AG04449 (cell line): ENCODE measurements around the gene WDR43.
A peak's percentile ranks its signal among the peaks of the same experiment; 100 is the strongest.

Experiments
- CTCF ChIA-PET: fragments of 350-600 bp; formaldehyde crosslinking; extraction: SDS; loops from one replicate; lab custom pipeline; 2021; ENCODE audit warnings: antibody characterized with exemption; lab: Yijun Ruan, JAX
- POLR2A ChIA-PET: fragments of 400-600, 350-600 bp; formaldehyde crosslinking; extraction: SDS; loops from one replicate; lab custom pipeline; 2020; ENCODE audit warnings: antibody characterized with exemption, inconsistent platforms; lab: Yijun Ruan, JAX
- DNase-seq: peaks from one replicate; pipeline ENCODE4 v3.0.0-alpha.2; 2010; ENCODE audit warnings: low read depth, low spot score
- H3K4me3 ChIP-seq: 2 replicates; pipeline ENCODE4 v1.5.1; 2011; ENCODE audit warnings: low read depth, mild to moderate bottlenecking, control low read depth, low read length
- CTCF ChIP-seq: IDR thresholded peaks from one replicate; pipeline ENCODE4 v1.5.1; 2011; ENCODE audit warnings: mild to moderate bottlenecking, moderate library complexity, low read length, control low read depth, inconsistent platforms; ENCODE audit not compliant: insufficient read depth; ENCODE audit errors: missing control alignments

Gene WDR43

DNA sequence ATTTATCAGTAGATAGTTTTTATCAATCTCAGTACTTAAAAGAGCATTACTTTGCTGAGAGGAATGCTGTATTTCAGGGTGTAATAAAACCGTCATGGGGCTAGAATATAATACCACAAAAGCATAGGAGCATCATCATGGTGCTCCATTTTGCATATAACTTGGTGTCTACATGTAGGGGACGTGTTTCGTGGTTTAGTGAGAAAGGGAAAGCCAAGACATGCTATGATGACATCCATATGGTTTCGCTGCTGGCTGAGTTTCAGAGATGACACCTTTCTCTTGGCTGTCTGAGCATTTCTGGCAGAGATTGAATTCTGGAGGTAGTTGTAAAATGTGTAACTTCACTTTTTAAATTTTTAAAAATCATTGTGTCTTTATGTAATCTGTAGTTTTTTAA lies 32.4 kb downstream of the WDR43 start:
- TF ChIP-seq CTCF: no peak
- POLR2A ChIA-PET: no interaction called here
- H3K4me3 ChIP-seq: no peak overlapping the region
- CTCF ChIA-PET: no interaction called here
- DNase-seq: no peak

GRCh38 chr2:28927469-28927868 lies 33.0 kb downstream of the WDR43 start:
- no peak overlapping the region for H3K4me3 ChIP-seq
- no peak for TF ChIP-seq CTCF
- POLR2A ChIA-PET: no interaction called here
- CTCF ChIA-PET: interaction anchor here (1.1 to 1.3 kb wide), 2 partner anchors 11 to 15 kb away, joined by 3 read pairs; no protein-coding TSS in a partner anchor
- no peak for DNase-seq

DNA sequence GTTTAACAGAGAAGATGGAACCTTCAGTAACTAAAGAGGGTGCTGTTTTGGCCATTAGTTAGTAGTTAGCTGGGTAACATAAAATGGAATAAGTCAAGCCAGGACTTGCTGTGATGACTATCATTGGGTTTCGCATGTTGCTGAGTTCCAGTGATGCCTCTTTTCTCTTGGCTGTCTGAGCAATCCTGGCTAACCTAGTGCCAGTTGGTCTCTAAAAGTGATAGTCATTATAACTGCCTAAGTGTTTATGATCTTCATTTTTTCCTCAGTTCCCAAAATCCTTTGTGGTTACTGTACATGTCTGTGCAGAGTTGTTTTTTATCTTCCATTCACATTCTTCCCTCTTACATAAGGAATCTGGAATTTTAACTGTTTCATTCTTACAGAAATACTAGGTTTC lies 33.4 kb downstream of the WDR43 start:
- POLR2A ChIA-PET: no interaction called here
- DNase-seq: peak; percentile 55
- CTCF ChIA-PET: interaction anchor here (1.1 to 1.3 kb wide), 2 partner anchors 11 to 15 kb away, joined by 3 read pairs; no protein-coding TSS in a partner anchor
- no peak for TF ChIP-seq CTCF
- no peak overlapping the region for H3K4me3 ChIP-seq

- POLR2A ChIA-PET: no interaction called here
- CTCF ChIA-PET: no interaction called here
- DNase-seq: no peak
- H3K4me3 ChIP-seq: no peak overlapping the region
- TF ChIP-seq CTCF: no peak
These were observed 35.1 kb downstream of the WDR43 start for GRCh38 chr2:28929581-28929980.

DNA sequence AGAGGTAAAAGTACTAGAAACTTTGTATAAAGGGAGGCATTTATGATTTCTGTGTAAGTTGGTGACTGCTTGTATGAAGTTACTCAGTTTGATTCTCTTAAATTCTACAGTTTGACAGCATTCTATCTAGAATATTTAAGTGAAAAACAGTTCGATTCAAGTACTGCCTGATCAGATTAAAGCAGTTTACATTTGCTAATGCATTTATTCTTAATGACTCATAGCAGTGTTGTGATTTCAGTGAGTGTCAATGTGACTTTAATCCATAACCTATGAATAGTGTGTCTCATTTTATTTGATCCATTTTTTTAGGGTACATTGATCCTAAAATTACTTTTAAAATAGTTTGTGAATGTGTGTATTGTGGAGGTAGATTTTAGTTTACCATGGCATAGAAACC lies 35.7 kb downstream of the WDR43 start:
- TF ChIP-seq CTCF: no peak
- DNase-seq: no peak
- ChIA-PET POLR2A (no interaction called here), CTCF (no interaction called here)
- no peak overlapping the region for H3K4me3 ChIP-seq

GRCh38 chr2:28934769-28935168 lies 40.3 kb downstream of the WDR43 start:
- DNase-seq: no peak
- POLR2A ChIA-PET: no interaction called here

More at GRCh38 chr2:28934769-28935168, 40.3 kb downstream of the WDR43 start:
- CTCF ChIA-PET: no interaction called here
- H3K4me3 ChIP-seq: no peak overlapping the region
- no peak for TF ChIP-seq CTCF
